ENCODE data around the gene UGT1A4. TPM values are rescaled to one million over a fixed set of nuclear protein-coding genes. Genes with fewer than 3 reads are reported as not detected.

Gene UGT1A4
- total RNA-seq, 1 experiment from 2014 or later: not detected

DNA sequence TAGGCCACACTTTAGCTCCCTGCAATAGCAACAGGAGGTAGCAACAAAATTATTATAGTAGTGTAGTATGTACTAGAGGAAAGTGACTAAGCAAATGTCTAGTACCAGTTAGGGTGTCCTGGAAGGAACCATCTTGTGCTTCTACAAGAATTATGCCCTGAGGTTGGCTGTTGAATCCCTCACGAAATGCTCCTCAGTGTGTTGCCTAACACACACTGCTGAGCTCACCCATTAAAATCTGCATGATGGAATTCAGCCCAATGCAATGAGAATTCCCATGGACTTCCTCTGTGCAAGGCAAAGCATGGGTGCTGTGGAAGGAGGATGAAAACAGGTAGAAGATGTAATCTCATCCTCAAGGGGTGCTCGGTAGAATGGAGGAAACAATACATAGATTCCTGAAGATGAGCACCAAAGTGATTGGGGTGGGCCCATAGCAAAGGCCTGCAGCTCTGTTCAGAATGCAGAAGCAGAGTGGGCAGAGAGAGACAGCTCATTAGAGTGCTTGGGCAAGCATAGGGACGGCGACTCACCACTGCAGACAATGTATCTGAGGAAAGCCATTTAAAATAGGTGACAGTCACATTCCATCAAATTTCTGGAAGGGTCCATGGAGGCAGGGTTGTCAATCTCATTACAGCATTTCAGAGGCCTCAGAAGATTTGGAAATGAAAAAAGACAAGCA lies 38.0 kb upstream of the UGT1A4 start:
- intact Hi-C loops (cut with micrococcal nuclease): no loop called here
- TF ChIP-seq, protein P1, sequence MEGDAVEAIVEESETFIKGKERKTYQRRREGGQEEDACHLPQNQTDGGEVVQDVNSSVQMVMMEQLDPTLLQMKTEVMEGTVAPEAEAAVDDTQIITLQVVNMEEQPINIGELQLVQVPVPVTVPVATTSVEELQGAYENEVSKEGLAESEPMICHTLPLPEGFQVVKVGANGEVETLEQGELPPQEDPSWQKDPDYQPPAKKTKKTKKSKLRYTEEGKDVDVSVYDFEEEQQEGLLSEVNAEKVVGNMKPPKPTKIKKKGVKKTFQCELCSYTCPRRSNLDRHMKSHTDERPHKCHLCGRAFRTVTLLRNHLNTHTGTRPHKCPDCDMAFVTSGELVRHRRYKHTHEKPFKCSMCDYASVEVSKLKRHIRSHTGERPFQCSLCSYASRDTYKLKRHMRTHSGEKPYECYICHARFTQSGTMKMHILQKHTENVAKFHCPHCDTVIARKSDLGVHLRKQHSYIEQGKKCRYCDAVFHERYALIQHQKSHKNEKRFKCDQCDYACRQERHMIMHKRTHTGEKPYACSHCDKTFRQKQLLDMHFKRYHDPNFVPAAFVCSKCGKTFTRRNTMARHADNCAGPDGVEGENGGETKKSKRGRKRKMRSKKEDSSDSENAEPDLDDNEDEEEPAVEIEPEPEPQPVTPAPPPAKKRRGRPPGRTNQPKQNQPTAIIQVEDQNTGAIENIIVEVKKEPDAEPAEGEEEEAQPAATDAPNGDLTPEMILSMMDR (IDR thresholded peaks at IDR 0.05; ENCODE audit: unreplicated experiment): no peak
- POLR2A ChIA-PET: interaction anchor here (0.7 to 3.8 kb wide), 4 partner anchors 11 to 260 kb away, joined by 3 to 67 read pairs (median 13); partner anchors contain the start of genes UGT1A6 and USP40
- Mint-ChIP-seq H3K4me1 (ENCODE audit: insufficient read depth, unreplicated experiment) (no peaks in the 10 kb centered on the region), H3K27me3 (ENCODE audit: insufficient read depth, unreplicated experiment) (no peaks in the 10 kb centered on the region), H3K27ac (ENCODE audit: low read depth, unreplicated experiment) (no peak overlapping the region), H3K9me3 (ENCODE audit: unreplicated experiment) (no peaks in the 10 kb centered on the region), H3K36me3 (ENCODE audit: insufficient read depth, unreplicated experiment) (no peaks in the 10 kb centered on the region), H3K4me3 (ENCODE audit: unreplicated experiment) (no peak overlapping the region)
- BruUV-seq (replicated peaks): no TSS peak
- CTCF ChIA-PET: interaction anchor here (1.0 to 1.1 kb wide), 2 partner anchors 25 to 116 kb away, joined by 3 to 4 read pairs; no protein-coding TSS in a partner anchor
- DNase-seq (ENCODE audit: unreplicated experiment): peak; percentile 9

DNA sequence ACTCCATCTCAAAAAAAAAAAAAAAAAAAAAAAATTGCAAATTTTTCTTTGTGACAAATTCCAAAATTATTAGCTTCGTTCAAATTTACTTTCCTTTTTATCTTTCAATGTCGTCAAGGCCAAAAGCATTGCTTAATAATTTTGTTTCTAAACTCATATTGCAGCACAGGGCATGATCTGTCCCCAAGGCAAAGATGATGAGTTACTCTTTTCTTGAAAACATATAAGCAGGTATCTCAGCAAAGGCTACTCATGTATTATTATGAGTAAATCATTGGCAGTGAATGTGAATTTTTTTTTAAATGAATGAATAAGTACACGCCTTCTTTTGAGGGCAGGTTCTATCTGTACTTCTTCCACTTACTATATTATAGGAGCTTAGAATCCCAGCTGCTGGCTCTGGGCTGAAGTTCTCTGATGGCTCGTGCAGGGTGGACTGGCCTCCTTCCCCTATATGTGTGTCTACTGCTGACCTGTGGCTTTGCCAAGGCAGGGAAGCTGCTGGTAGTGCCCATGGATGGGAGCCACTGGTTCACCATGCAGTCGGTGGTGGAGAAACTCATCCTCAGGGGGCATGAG lies 36.9 kb upstream of the UGT1A4 start, which contains the start of gene UGT1A7:
Gene UGT1A7 (plus strand): TSS at position 381 of the 579 bp plus-strand sequence. CDS start 37 bp downstream, at position 418.
- Mint-ChIP-seq H3K9me3 (ENCODE audit: unreplicated experiment) (no peaks in the 10 kb centered on the region), H3K36me3 (ENCODE audit: insufficient read depth, unreplicated experiment) (no peaks in the 10 kb centered on the region), H3K27ac (ENCODE audit: low read depth, unreplicated experiment) (no peak within 1 kb of the TSS), H3K27me3 (ENCODE audit: insufficient read depth, unreplicated experiment) (no peaks in the 10 kb centered on the region), H3K4me1 (ENCODE audit: insufficient read depth, unreplicated experiment) (no peaks in the 10 kb centered on the region), H3K4me3 (ENCODE audit: unreplicated experiment) (no peak within 1 kb of the TSS)
- POLR2A ChIA-PET: interaction anchor here (0.6 to 3.8 kb wide), 8 partner anchors 10 to 896 kb away, joined by 3 to 67 read pairs (median 3); partner anchors contain the start of genes UGT1A6 and USP40
- intact Hi-C loops (cut with micrococcal nuclease): no loop called here
- TF ChIP-seq, protein P1 (IDR thresholded peaks at IDR 0.05; ENCODE audit: unreplicated experiment): no peak
- no TSS peak for BruUV-seq (replicated peaks)
- DNase-seq (ENCODE audit: unreplicated experiment): peak; percentile 30
- CTCF ChIA-PET: interaction anchor here (0.6 kb wide), 1 partner anchor 10 kb away, joined by 3 read pairs; the partner anchor contains the start of gene UGT1A9

DNA sequence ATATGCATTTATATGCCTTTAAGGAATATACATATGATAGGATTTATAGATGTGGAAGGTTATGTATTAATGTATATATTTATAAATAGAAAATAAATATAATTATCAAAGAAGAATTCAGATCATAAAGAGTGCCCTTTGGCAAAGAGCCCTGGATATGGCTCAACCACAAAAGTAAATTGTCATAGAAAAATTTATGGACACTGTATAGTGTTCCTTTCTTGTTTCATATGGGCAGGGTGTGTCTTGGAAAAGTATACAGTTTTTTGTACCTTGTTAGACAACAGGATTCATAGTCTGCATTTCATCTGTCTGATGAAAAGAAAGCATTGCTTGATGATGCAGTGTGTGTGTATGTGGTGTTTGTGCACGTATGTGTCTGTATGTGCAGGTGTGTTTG lies 33.9 kb upstream of the UGT1A4 start:
- POLR2A ChIA-PET: interaction anchor here (0.6 kb wide), 1 partner anchor 118 kb away, joined by 3 read pairs; the partner anchor contains the start of gene USP40
- BruUV-seq (replicated peaks): no TSS peak
- CTCF ChIA-PET: no interaction called here
- no peaks in the 10 kb centered on the region for H3K27me3 Mint-ChIP-seq (ENCODE audit: insufficient read depth, unreplicated experiment)
- intact Hi-C loops (cut with micrococcal nuclease): no loop called here
- no peak for DNase-seq (ENCODE audit: unreplicated experiment)
- no peaks in the 10 kb centered on the region for H3K36me3 Mint-ChIP-seq (ENCODE audit: insufficient read depth, unreplicated experiment)
- peaks cover 8% of the 10 kb centered on the region for H3K4me1 Mint-ChIP-seq (ENCODE audit: insufficient read depth, unreplicated experiment)
- H3K4me3 Mint-ChIP-seq (ENCODE audit: unreplicated experiment): no peak overlapping the region
- H3K9me3 Mint-ChIP-seq (ENCODE audit: unreplicated experiment): no peaks in the 10 kb centered on the region
- TF ChIP-seq, protein P1 (IDR thresholded peaks at IDR 0.05; ENCODE audit: unreplicated experiment): no peak
- H3K27ac Mint-ChIP-seq (ENCODE audit: low read depth, unreplicated experiment): no peak overlapping the region

DNA sequence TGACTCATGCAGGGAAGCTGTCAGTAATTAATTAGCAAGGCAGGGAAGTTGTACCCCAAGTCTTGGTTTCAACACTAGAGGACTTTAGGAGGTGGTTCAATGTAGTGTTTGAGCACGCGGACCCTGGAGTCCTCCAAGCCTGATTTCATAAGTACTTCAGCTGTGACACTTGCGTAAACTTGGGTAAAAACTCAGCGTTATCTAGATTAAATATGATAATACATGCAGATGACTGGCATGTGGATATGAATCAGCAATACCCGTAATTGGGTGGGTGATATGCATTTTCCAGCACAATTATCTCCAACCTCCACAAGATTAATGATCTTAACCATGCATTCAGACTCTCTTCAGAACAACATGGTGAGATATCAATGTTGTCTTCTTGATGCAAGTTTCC lies 31.6 kb upstream of the UGT1A4 start:
- Mint-ChIP-seq H3K4me1 (ENCODE audit: insufficient read depth, unreplicated experiment) (peaks cover 27% of the 10 kb centered on the region), H3K27me3 (ENCODE audit: insufficient read depth, unreplicated experiment) (no peaks in the 10 kb centered on the region), H3K4me3 (ENCODE audit: unreplicated experiment) (no peak overlapping the region), H3K9me3 (ENCODE audit: unreplicated experiment) (no peaks in the 10 kb centered on the region), H3K36me3 (ENCODE audit: insufficient read depth, unreplicated experiment) (no peaks in the 10 kb centered on the region), H3K27ac (ENCODE audit: low read depth, unreplicated experiment) (no peak overlapping the region)
- POLR2A ChIA-PET: no interaction called here
- TF ChIP-seq, protein P1 (IDR thresholded peaks at IDR 0.05; ENCODE audit: unreplicated experiment): no peak
- intact Hi-C loops (cut with micrococcal nuclease): no loop called here
- no TSS peak for BruUV-seq (replicated peaks)
- CTCF ChIA-PET: interaction anchor here (0.6 kb wide), 1 partner anchor 120 kb away, joined by 3 read pairs; no protein-coding TSS in a partner anchor
- no peak for DNase-seq (ENCODE audit: unreplicated experiment)

Data from MCF 10A (cell line).